ENCODE measurements around the gene ARHGAP15.

ARHGAP15 gene

GRCh38 chr2:143764706-143765105, 635.5 kb downstream of the ARHGAP15 start:
- no peak overlapping the region for H3K4me3 ChIP-seq (ENCODE audit: low read depth, low read length)
- TF ChIP-seq CTCF (IDR thresholded peaks at IDR 0.05; ENCODE audit: low read depth, low read length): no peak

- no peak overlapping the region for H3K4me3 ChIP-seq (ENCODE audit: low read depth, low read length)
- no peak for TF ChIP-seq CTCF (IDR thresholded peaks at IDR 0.05; ENCODE audit: low read depth, low read length)
These were observed 639.8 kb downstream of the ARHGAP15 start for GRCh38 chr2:143768991-143769390.

GRCh38 chr2:143771939-143772338, 642.7 kb downstream of the ARHGAP15 start:
- no peak for TF ChIP-seq CTCF (IDR thresholded peaks at IDR 0.05; ENCODE audit: low read depth, low read length)
- H3K4me3 ChIP-seq (ENCODE audit: low read depth, low read length): no peak overlapping the region

GRCh38 chr2:143776526-143777297, 647.5 kb downstream of the ARHGAP15 start:
- TF ChIP-seq CTCF (IDR thresholded peaks at IDR 0.05; ENCODE audit: low read depth, low read length): no peak
- no peak overlapping the region for H3K4me3 ChIP-seq (ENCODE audit: low read depth, low read length)

- H3K4me3 ChIP-seq (ENCODE audit: low read depth, low read length): no peak overlapping the region
- TF ChIP-seq CTCF (IDR thresholded peaks at IDR 0.05; ENCODE audit: low read depth, low read length): no peak
These were observed 649.8 kb downstream of the ARHGAP15 start for GRCh38 chr2:143779021-143779420.

- no peak overlapping the region for H3K4me3 ChIP-seq (ENCODE audit: low read depth, low read length)
- TF ChIP-seq CTCF (IDR thresholded peaks at IDR 0.05; ENCODE audit: low read depth, low read length): no peak
These were observed 657.0 kb downstream of the ARHGAP15 start for GRCh38 chr2:143786026-143786765.

- no peak for TF ChIP-seq CTCF (IDR thresholded peaks at IDR 0.05; ENCODE audit: low read depth, low read length)
These were observed 658.5 kb downstream of the ARHGAP15 start for GRCh38 chr2:143787674-143788073.

More at GRCh38 chr2:143787674-143788073, 658.5 kb downstream of the ARHGAP15 start:
- no peak overlapping the region for H3K4me3 ChIP-seq (ENCODE audit: low read depth, low read length)
